Upper lobe of right lung (tissue), 1 donor: ENCODE results near the gene CD99. TPM values are rescaled to one million over a fixed set of nuclear protein-coding genes. Genes with fewer than 3 reads are reported as not detected.

Source experiments
- ATAC-seq: fragments of 200-7000 bp; cut with Tn5 transposase; one replicate; pipeline ENCODE4 v1.9.1; 2020; ENCODE audit warnings: mild to moderate bottlenecking, moderate library complexity
- DNase-seq: peaks from one replicate; pipeline ENCODE4 v3.0.0-alpha.2; 2020
- H3K27ac ChIP-seq: fragments of 200-600 bp; one replicate; pipeline ENCODE4 v1.8.0; 2022
- H3K27me3 ChIP-seq: fragments of 200-600 bp; one replicate; pipeline ENCODE4 v1.8.0; 2022; ENCODE audit warnings: mild to moderate bottlenecking
- H3K36me3 ChIP-seq: fragments of 200-600 bp; one replicate; pipeline ENCODE4 v1.8.0; 2022
- H3K4me1 ChIP-seq: fragments of 200-600 bp; one replicate; pipeline ENCODE4 v1.8.0; 2022
- H3K4me3 ChIP-seq: fragments of 200-600 bp; one replicate; pipeline ENCODE4 v1.8.0; 2022; ENCODE audit warnings: mild to moderate bottlenecking
- H3K9me3 ChIP-seq: fragments of 200-600 bp; one replicate; pipeline ENCODE4 v1.8.0; 2022
- intact Hi-C: fragments of 100-400 bp; cut with DNase I; formaldehyde crosslinking; loops from one replicate; pipeline ENCODE4 v1.11.0; 2022
- total RNA-seq: library from RNA; stranded (reverse); fragmentation: NEBNext Ultra II Directional; extraction: Animal tissue kit (Norgen Biotek cat#: 25700); gene quantifications from one replicate; pipeline ENCODE4 v1.2.1, GENCODE V29; 2021
- TF ChIP-seq, protein P1 (sequence below): fragments of 200-600 bp; IDR thresholded peaks from one replicate; pipeline ENCODE4 v1.8.0; 2022; ENCODE audit warnings: antibody characterized with exemption
- donor health status: DM: no; HTN: yes; CAD: no; lungs with severe emphysema.

The CD99 gene
- total RNA-seq, 1 donor from 2014 or later: 242 TPM

DNA sequence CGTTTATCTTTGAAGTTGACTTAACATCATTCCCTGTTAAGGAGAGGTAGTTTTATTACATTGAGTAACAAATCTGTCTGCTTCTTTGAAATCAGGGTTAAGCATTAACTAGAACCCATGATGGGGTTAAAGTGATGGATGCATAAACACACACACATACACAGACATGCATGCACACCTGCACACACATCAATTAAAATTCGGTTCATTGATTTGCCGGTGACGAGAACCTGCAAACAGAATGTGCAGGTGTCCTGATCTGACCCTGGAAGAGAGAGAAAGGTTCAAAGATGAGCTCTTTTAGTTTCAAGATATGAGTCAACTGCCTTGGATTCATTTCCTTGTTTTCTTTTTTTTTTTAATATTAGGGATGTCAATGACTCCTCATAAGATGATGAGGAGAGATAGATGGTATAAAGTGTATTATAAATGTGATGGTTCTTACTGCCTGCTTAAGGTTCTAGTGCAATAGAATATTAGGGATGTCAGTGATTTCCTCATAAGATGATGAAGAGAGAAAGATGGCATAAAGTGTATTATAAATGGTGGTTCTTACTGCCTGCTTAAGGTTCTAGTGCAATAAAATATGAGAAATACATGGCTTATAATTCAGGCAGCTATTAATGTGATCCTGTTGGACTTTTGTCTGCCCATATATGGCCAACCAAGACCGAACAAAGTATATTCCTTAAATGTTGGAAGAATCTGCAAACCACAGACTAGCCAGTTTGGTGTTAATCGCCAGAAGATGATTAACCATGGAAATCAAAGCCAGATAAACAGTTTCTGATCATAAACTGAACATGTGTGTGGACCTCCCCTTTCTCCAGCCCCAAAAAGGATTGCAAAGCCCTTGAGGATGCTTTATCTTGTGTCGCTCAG lies 14.1 kb upstream of the CD99 start:
- Histone ChIP-seq H3K27me3 (no peaks in the 10 kb centered on the region), H3K36me3 (no peaks in the 10 kb centered on the region), H3K27ac (no peak overlapping the region), H3K4me1 (no peaks in the 10 kb centered on the region), H3K4me3 (no peak overlapping the region), H3K9me3 (no peaks in the 10 kb centered on the region)
- TF ChIP-seq, protein P1, sequence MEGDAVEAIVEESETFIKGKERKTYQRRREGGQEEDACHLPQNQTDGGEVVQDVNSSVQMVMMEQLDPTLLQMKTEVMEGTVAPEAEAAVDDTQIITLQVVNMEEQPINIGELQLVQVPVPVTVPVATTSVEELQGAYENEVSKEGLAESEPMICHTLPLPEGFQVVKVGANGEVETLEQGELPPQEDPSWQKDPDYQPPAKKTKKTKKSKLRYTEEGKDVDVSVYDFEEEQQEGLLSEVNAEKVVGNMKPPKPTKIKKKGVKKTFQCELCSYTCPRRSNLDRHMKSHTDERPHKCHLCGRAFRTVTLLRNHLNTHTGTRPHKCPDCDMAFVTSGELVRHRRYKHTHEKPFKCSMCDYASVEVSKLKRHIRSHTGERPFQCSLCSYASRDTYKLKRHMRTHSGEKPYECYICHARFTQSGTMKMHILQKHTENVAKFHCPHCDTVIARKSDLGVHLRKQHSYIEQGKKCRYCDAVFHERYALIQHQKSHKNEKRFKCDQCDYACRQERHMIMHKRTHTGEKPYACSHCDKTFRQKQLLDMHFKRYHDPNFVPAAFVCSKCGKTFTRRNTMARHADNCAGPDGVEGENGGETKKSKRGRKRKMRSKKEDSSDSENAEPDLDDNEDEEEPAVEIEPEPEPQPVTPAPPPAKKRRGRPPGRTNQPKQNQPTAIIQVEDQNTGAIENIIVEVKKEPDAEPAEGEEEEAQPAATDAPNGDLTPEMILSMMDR: no peak
- no peak for DNase-seq
- ATAC-seq: no peak
- intact Hi-C loops: no loop called here

DNA sequence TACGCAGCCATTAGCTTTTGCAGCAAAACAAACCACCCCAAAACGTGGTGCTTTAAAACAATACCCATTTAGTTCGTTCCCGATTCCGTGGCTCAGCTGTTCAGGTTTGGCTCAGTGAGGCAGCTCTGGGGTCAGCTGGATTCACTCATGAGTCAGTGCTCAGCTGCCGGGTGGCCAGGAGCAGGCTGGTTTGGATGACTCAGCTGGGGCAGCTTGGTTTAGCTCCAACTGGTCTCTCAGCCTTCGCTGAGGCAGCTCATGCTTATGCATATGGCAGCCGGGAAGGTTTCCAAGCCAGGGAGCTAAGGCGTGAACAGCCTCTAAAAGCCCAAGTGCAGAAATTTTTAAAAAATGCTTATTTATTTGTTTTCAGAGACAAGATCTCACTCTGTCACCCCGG lies 13.3 kb upstream of the CD99 start:
- intact Hi-C loops: no loop called here
- Histone ChIP-seq H3K27ac (no peak overlapping the region), H3K27me3 (no peaks in the 10 kb centered on the region), H3K4me1 (no peaks in the 10 kb centered on the region), H3K36me3 (no peaks in the 10 kb centered on the region), H3K4me3 (no peak overlapping the region), H3K9me3 (no peaks in the 10 kb centered on the region)
- ATAC-seq: peak; percentile 71
- TF ChIP-seq, protein P1: no peak
- DNase-seq: peak; percentile 71

DNA sequence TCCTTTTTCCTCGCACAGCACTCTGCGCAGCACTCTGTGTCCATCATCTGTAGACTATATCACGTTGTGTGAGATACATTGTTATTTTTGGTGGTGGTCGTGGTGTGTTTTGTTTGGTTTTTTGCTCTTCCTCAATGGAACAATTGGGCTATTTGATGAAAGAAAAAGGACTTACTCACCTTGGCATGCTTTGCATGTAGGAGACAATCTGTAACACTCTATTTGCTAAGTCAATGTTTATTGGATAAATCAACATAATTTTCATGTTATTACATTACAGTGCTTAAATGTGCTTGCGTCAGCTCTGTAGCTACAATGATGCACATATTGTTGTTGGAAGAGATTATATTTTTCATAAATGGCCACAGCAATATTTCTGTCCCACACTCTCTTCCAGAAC lies 12.5 kb upstream of the CD99 start:
- DNase-seq (no peak), ATAC-seq (no peak)
- H3K4me1 ChIP-seq: no peaks in the 10 kb centered on the region
- no peak overlapping the region for H3K4me3 ChIP-seq
- H3K27ac ChIP-seq: no peak overlapping the region
- H3K36me3 ChIP-seq: no peaks in the 10 kb centered on the region
- H3K27me3 ChIP-seq: no peaks in the 10 kb centered on the region
- intact Hi-C loops: no loop called here
- TF ChIP-seq, protein P1: no peak
- no peaks in the 10 kb centered on the region for H3K9me3 ChIP-seq

DNA sequence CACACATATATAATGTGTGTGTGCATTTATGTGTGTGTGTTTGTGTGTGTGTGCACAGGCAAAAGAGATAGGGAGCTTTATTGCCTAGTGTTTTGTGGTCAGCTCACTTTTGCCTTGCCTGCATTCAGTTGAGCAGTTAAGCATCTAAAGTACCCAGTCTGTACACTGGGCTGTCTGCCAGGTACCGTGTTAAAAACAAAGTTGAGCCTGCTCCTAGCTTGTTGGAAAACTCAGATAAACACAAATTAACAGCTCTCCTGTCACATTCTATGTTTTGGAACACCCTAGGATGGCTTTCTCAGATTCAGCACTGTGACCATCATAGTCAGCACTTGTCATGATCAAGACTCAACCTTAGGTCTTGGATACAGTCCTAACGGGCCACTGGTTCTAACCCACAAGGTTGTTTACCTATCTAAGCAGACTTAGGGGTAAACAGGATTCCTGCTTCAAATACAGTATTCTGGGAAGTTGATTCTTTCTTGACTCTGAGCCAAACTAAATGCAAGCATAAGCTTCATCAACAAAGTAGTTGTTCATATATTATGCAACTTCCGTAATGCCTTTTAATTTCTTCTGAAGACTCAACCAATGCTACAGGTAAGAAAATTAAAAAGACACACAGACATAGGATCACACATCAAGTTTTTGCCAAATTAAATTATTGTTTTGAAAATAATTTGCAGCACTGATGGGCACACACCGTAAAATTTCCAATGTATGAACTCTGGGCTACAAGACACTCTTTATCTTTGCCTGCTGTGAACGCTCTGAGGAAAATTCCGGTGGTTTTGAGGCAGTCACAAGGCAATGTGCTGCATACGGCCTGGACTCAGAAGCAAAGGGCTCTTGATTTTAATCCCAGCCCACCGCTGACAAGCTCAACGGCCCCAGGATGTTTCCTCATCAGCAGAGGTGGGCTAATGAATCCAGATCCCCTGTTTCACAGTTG lies 11.3 kb upstream of the CD99 start:
- Histone ChIP-seq H3K27ac (no peak overlapping the region), H3K4me3 (no peak overlapping the region), H3K36me3 (no peaks in the 10 kb centered on the region), H3K4me1 (no peaks in the 10 kb centered on the region), H3K9me3 (no peaks in the 10 kb centered on the region), H3K27me3 (no peaks in the 10 kb centered on the region)
- ATAC-seq: no peak
- intact Hi-C loops: no loop called here
- no peak for DNase-seq
- TF ChIP-seq, protein P1: no peak

DNA sequence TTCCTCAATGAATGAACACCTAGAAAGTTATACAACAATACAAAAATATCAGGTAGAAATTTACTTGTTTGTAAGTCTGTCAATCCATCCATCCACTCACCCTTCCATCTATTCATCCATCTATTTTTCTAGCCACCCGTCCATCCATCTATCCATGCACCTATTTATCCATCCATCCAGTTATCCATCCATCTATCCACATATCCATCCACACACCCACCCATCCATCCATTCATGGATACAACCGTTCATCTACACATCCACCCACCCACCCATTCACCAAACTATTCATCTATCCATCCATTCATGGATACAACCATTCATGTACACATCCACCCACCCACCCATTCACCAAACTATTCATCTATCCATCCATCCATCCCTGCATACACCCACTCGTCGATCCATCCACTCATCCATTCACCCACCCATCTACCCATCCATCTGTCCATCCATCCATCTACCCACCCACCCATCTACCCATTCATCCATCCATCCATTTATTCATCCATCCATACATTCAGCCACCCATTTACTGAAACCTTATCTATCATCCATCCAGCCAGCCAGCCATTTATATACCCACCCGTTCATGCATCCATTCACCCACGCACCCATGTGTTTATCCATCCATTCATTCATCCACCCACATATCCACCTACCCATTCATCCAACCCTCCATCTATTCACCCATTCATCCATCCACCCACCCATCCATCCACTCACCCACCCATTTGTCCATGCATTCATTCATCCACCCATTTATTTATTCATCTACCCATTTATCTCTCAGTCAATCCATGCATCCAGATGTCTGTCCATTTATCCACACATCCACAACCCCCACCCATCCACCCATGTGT lies 10.4 kb upstream of the CD99 start:
- intact Hi-C loops: no loop called here
- H3K27ac ChIP-seq: no peak overlapping the region
- DNase-seq (no peak), ATAC-seq (no peak)
- no peaks in the 10 kb centered on the region for H3K4me1 ChIP-seq
- H3K9me3 ChIP-seq: no peaks in the 10 kb centered on the region
- H3K27me3 ChIP-seq: no peaks in the 10 kb centered on the region
- H3K4me3 ChIP-seq: no peak overlapping the region
- H3K36me3 ChIP-seq: no peaks in the 10 kb centered on the region
- TF ChIP-seq, protein P1: no peak
